Ovary (tissue), 9 donors: Measurements from ENCODE around the gene TNFRSF6B. TPM values are rescaled to one million over a fixed set of nuclear protein-coding genes. Genes with fewer than 3 reads are reported as not detected.

Experiments used
- DNase-seq, 5 donors: peaks; one replicate each; pipeline ENCODE4 v3.0.0-alpha.2; 2019 to 2020
- H3K27ac ChIP-seq, 2 donors: fragments of 200-600 bp; one replicate each; pipeline versions ENCODE4 v1.5.1 to v1.8.0; 2019 to 2022
- H3K27me3 ChIP-seq: fragments of 200-600 bp; one replicate; pipeline ENCODE4 v1.8.0; 2022
- H3K36me3 ChIP-seq: fragments of 200-600 bp; sonication (generic); one replicate; pipeline ENCODE4 v1.5.1; 2019
- H3K4me1 ChIP-seq: one replicate; pipeline ENCODE4 v1.8.1; 2013; ENCODE audit warnings: mild to moderate bottlenecking, moderate library complexity; ENCODE audit not compliant: insufficient read depth
- H3K4me3 ChIP-seq: fragments of 200-600 bp; sonication (generic); one replicate; pipeline ENCODE4 v1.5.1; 2017
- H3K9me3 ChIP-seq, 2 donors: fragments of 200-600 bp in 1 of 2; sonication (generic) in 1 of 2; one replicate each; pipeline versions ENCODE4 v1.5.1 to v1.8.1; 2013 to 2019; ENCODE audit warnings: mild to moderate bottlenecking in 1 of 2, moderate library complexity in 1 of 2
- EP300 ChIP-seq: sonication (generic); formaldehyde crosslinking; IDR thresholded peaks from one replicate; pipeline ENCODE4 v1.6.1; 2017; ENCODE audit warnings: antibody characterized with exemption
- POLR2A ChIP-seq: fragments of 450-650 bp; IDR thresholded peaks from one replicate; pipeline ENCODE4 v1.6.1; 2017; ENCODE audit warnings: antibody characterized with exemption, mild to moderate bottlenecking, moderate library complexity
- WGBS, 3 donors: extraction: QIAGEN DNeasy Blood & Tissue Kit in 1 of 3; methylation state at CpG; one replicate each; pipeline versions ENCODE4 v1.1.5 to v1.1.7; 2013 to 2017; 5-methylcytosine and 5-hydroxymethylcytosine counted together
- intact Hi-C, 4 donors: fragments of 100-400 bp; cut with DNase I; formaldehyde crosslinking; loops; one replicate each; pipeline versions ENCODE4 v1.11.0 to v1.15.1; 2022 to 2023
- polyA plus RNA-seq, 2 donors: library from polyadenylated mRNA; stranded (reverse); fragments of 200-250 nt in 1 of 2; fragments of 350-450 nt in 1 of 2; fragmentation: Illumina TruSeq in 1 of 2; extraction: RNeasy Lipid Tissue Mini Kit (QIAGEN cat#74804) in 1 of 2; gene quantifications; one replicate each; pipeline ENCODE4 v1.2.3, GENCODE V29; 2013 to 2014
- total RNA-seq, 7 donors: library from RNA; depleted of rRNA in 2 of 7; stranded (reverse); fragments of >200 nt in 2 of 7; fragmentation: NEBNext Ultra II Directional in 3 of 7; extraction: Animal tissue kit (Norgen Biotek cat#: 25700) in 3 of 7; gene quantifications; one replicate each; pipeline versions ENCODE4 v1.1.0 to v1.2.4, GENCODE V29; 2016 to 2023
- TF ChIP-seq, protein P1 (sequence below), 3 donors: fragments of 450-650 bp in 2 of 3; fragments of 200-600 bp in 1 of 3; IDR thresholded peaks; one replicate each; pipeline versions ENCODE4 v1.5.1 to v1.8.0; 2016 to 2022; ENCODE audit warnings: antibody characterized with exemption in 3 of 3, mild to moderate bottlenecking in 1 of 3
- donor health status: DM: no; HTN: no; CAD: no; lungs with moderate emphysema.
- donor health status: DM: no; HTN: no; CAD: no.
- donor health status: Bipolar disorder and iron deficiency.
- donor health status: DM: yes; HTN: yes; CAD: no.
- donor health status: DM: no; HTN: no; CAD: no.
- donor health status: DM: yes; HTN: yes; CAD: no.

TNFRSF6B gene
- total and polyA plus RNA-seq, 9 donors = 2.0 to 7.0 (median 4.2) TPM; not detected in 1

DNA sequence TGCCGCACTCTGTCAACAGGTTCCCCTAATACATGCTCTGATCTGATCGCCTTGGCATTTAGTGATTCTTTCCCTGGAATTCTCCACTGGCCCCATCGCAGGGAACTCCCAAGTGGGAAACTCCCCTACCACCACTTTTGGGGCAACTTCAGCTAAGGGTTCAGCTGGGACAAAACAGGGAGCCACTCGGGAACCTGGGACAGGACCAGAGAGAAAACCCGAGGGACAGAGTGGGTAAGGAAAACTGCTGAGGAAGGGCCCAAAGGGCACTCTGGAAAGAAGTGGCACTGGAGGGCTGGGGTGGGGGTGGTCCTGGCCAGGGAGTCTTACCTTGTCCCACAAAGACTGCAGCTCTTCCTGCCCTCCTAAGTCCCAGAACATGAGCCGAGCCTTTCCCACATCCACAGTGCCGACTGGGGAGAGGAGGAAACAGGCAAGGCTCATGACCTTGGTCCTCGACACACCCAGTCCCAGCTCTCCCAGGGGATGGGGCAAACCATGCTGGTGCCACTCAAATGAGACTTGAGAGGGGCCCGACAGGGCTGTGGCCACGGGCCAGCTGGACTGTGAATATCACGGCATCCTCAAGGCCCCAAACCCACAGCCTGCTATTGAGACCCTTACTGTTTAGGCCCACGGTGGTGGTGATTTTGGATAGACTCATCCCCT is 9.7 kb downstream of the TNFRSF6B start:
- DNase-seq = peak in 1 of 5 donors; percentile 42
- H3K36me3 ChIP-seq = no peaks in the 10 kb centered on the region
- WGBS, 3 donors = 65 to 86% (median 69%) methylated on average over 12 of the region's 12 CpGs
- H3K4me1 ChIP-seq = peaks cover 8% of the 10 kb centered on the region
- no peaks in the 10 kb centered on the region for H3K27me3 ChIP-seq
- intact Hi-C loops = no loop called here
- no peaks in the 10 kb centered on the region for H3K9me3 ChIP-seq
- no peak overlapping the region for H3K27ac ChIP-seq
- peak overlapping the region; percentile 83 for H3K4me3 ChIP-seq
- TF ChIP-seq EP300 = no peak
- TF ChIP-seq, protein P1, sequence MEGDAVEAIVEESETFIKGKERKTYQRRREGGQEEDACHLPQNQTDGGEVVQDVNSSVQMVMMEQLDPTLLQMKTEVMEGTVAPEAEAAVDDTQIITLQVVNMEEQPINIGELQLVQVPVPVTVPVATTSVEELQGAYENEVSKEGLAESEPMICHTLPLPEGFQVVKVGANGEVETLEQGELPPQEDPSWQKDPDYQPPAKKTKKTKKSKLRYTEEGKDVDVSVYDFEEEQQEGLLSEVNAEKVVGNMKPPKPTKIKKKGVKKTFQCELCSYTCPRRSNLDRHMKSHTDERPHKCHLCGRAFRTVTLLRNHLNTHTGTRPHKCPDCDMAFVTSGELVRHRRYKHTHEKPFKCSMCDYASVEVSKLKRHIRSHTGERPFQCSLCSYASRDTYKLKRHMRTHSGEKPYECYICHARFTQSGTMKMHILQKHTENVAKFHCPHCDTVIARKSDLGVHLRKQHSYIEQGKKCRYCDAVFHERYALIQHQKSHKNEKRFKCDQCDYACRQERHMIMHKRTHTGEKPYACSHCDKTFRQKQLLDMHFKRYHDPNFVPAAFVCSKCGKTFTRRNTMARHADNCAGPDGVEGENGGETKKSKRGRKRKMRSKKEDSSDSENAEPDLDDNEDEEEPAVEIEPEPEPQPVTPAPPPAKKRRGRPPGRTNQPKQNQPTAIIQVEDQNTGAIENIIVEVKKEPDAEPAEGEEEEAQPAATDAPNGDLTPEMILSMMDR (IDR thresholded peaks at IDR 0.05) = no peak
- no peak for TF ChIP-seq POLR2A

DNA sequence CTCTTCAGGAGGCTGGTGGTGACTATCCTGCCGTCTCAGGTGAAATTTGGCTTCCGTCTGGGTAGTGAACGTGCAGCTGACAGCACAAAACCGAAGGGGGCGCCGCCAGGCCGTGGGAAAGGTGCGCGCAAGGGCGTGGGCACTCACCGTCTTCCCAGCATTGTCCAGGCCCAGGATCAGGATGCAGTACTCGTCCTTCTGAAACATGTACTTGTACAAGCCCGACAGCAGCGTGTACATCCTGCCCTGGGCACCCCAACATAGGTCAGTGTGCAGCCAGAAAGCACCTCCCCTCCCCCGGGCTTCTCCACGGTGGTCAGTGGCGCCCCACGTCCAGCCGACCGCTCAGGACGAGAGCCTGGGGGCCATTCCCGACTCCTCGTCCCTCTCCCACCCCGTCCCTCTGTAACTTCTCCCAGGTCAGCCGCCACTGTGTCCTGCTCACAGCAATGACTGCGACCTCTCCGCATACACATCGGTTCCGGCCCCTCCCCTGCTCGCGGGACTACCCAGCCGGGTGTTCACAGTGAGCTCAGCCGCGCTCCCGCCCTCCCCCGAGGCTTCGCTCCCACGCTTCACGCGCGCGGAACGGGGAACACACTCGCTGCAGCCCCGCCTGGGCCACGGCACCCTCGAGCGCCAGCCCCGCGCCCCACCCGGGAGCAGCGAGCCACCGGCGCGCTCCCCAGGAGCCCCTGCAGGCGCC is 10.6 kb downstream of the TNFRSF6B start:
- peak in 4 of 5 donors; percentile 34 to 69 (median 54) for DNase-seq
- Histone ChIP-seq H3K27me3 (no peaks in the 10 kb centered on the region), H3K4me3 (peak overlapping the region; percentile 83), H3K36me3 (peaks cover under 1% of the 10 kb centered on the region), H3K4me1 (peaks cover 8% of the 10 kb centered on the region), H3K9me3 (no peaks in the 10 kb centered on the region), H3K27ac (peak overlapping the region; percentile 50 to 88)
- TF ChIP-seq, protein P1 (IDR thresholded peaks at IDR 0.05) = no peak
- TF ChIP-seq POLR2A = no peak
- intact Hi-C loops = no loop called here
- 1 to 4% (median 3%) methylated on average over 48 to 56 of the region's 56 CpGs for WGBS, 3 donors

DNA sequence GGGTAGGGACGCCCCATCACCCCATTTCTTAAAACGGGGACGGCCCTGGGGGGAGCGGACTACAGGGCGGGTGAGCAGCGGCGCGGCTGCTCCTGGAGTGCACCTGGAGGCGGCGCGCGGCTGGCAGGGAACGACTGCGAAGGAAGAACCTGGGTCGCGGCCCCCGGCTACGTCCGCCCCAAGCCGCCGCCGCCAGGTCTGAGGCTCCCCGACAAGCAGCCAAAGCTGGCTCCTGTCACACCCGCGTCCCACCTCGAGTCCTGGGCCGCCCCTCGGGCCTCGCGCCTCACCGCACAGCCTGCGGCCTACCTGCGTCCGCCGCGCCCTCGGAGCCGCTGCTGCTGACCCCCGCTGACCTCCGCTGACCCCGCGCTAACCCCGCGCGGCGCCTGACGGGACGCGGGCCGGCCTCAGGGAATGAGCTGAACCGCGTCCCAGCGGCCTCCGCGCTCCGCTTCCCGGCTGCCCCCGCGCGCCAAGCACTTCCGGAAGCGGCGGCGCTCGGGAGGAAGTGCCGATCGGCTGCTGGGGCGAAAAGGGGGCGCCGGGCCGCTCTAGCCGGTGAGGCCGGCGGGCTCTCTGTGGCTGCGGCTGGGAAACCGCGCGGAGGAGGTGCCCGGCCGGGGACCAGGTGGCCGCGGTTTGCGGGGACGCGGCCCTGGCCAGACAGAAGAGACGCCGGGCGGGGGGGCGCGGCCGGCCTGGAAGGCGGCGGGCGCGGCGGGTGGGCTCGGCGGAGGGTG is 11.3 kb downstream of the TNFRSF6B start, which contains the start of the genes ARFRP1 and ZGPAT:
Gene ARFRP1 (minus strand): TSS at position 419 of the 743 bp plus-strand sequence. CDS start 885 bp downstream, outside the sequence.
Gene ZGPAT (plus strand): TSS at position 482 of the 743 bp plus-strand sequence. CDS start 542 bp downstream, outside the sequence.
- no peaks in the 10 kb centered on the region for H3K27me3 ChIP-seq
- H3K4me3 ChIP-seq = peak within 1 kb of the TSS; percentile 83
- TF ChIP-seq EP300 (no peak), POLR2A (peak; percentile 38)
- TF ChIP-seq, protein P1 (IDR thresholded peaks at IDR 0.05) = peak in 1 of 3 donors; percentile 8
- peaks cover 2% of the 10 kb centered on the region for H3K36me3 ChIP-seq
- peak; percentile 85 to 95 (median 90) for DNase-seq
- peaks cover 8% of the 10 kb centered on the region for H3K4me1 ChIP-seq
- 0% methylated on average over 50 to 98 of the region's 98 CpGs for WGBS, 3 donors
- intact Hi-C loops = loop anchor here in 1 of 4 donors (2.0 kb wide), 1 partner anchor 31 kb away; the partner anchor contains the start of gene SLC2A4RG
- no peaks in the 10 kb centered on the region for H3K9me3 ChIP-seq
- peak within 1 kb of the TSS; percentile 50 to 88 for H3K27ac ChIP-seq
